ENCODE results near the gene YAP1.

Gene YAP1

GRCh38 chr11:102118937-102119336 is 8.7 kb downstream of the YAP1 start:
- no peak for TF ChIP-seq CTCF (conservative IDR thresholded peaks at IDR 0.05)
- peak overlapping the region; percentile 49 for H3K27ac ChIP-seq

GRCh38 chr11:102119997-102120396 is 9.8 kb downstream of the YAP1 start:
- H3K27ac ChIP-seq = peak overlapping the region; percentile 49
- TF ChIP-seq CTCF (conservative IDR thresholded peaks at IDR 0.05) = no peak

GRCh38 chr11:102120437-102120973 is 10.3 kb downstream of the YAP1 start:
- peak overlapping the region; percentile 49 for H3K27ac ChIP-seq
- 0 out of 2 replicates have a peak, but pooled peaks have one; percentile 6 for TF ChIP-seq CTCF (conservative IDR thresholded peaks at IDR 0.05)

- peak overlapping the region; percentile 49 for H3K27ac ChIP-seq
- no peak for TF ChIP-seq CTCF (conservative IDR thresholded peaks at IDR 0.05)
Observed at GRCh38 chr11:102121329-102121728, 11.1 kb downstream of the YAP1 start.

- no peak for TF ChIP-seq CTCF (conservative IDR thresholded peaks at IDR 0.05)
Observed at GRCh38 chr11:102134597-102134996, 24.4 kb downstream of the YAP1 start.

GRCh38 chr11:102135256-102135655 is 25.0 kb downstream of the YAP1 start:
- TF ChIP-seq CTCF (conservative IDR thresholded peaks at IDR 0.05) = no peak

More at GRCh38 chr11:102134597-102134996, 24.4 kb downstream of the YAP1 start:
- no peak overlapping the region for H3K27ac ChIP-seq

GRCh38 chr11:102138223-102138622 is 28.0 kb downstream of the YAP1 start:
- no peak overlapping the region for H3K27ac ChIP-seq
- no peak for TF ChIP-seq CTCF (conservative IDR thresholded peaks at IDR 0.05)

More at GRCh38 chr11:102135256-102135655, 25.0 kb downstream of the YAP1 start:
- H3K27ac ChIP-seq = no peak overlapping the region

Measured in VCaP (cell line).